Lower leg skin (tissue), 4 donors: Measurements from ENCODE around the gene KLHL17. TPM values are rescaled to one million over a fixed set of nuclear protein-coding genes. Genes with fewer than 3 reads are reported as not detected.
A peak's percentile ranks its signal among the peaks of the same experiment; 100 is the strongest.

Experiments used
- DNase-seq, 2 donors: peaks; one replicate each; pipeline ENCODE4 v3.0.0-alpha.2; 2019; ENCODE audit warnings: low spot score in 2 of 2
- H3K4me3 ChIP-seq: fragments of 200-600 bp; sonication (generic); 2 replicates; pipeline ENCODE4 v1.5.1; 2017; ENCODE audit warnings: mild to moderate bottlenecking, low read depth; ENCODE audit not compliant: poor library complexity, severe bottlenecking
- CTCF ChIP-seq, 3 donors: fragments of 450-650 bp; IDR thresholded peaks; one replicate each; pipeline ENCODE4 v1.5.1; 2016; ENCODE audit warnings: antibody characterized with exemption in 3 of 3, mild to moderate bottlenecking in 3 of 3, moderate library complexity in 2 of 3
- POLR2A ChIP-seq, 2 donors: fragments of 450-650 bp; IDR thresholded peaks; one replicate each; pipeline ENCODE4 v1.6.1; 2016 to 2017; ENCODE audit warnings: antibody characterized with exemption in 2 of 2, mild to moderate bottlenecking in 1 of 2, moderate library complexity in 1 of 2
- WGBS, 2 donors: methylation state at CpG; one replicate each; pipeline ENCODE4 v1.1.5; 2018; 5-methylcytosine and 5-hydroxymethylcytosine counted together
- intact Hi-C: fragments of 100-400 bp; cut with DNase I; formaldehyde crosslinking; loops from one replicate; pipeline ENCODE4 v1.15.0; 2023; ENCODE audit warnings: low total_unique reads
- total RNA-seq, 4 donors: library from RNA; depleted of rRNA; stranded (reverse); fragments of >200 nt; gene quantifications; one replicate each; pipeline ENCODE4 v1.1.0, GENCODE V29; 2016

The KLHL17 gene
- total RNA-seq, 4 donors from 2014 or later = 9.7 to 30.9 (median 16.3) TPM

- DNase-seq = no peak
- intact Hi-C loops = no loop called here
- 62 to 74% methylated on average over 27 to 30 of the region's 30 CpGs for WGBS, 2 donors
- no peak overlapping the region for H3K4me3 ChIP-seq
- no peak for TF ChIP-seq CTCF (IDR thresholded peaks at IDR 0.05)
- TF ChIP-seq POLR2A (IDR thresholded peaks at IDR 0.05) = no peak
Measured at GRCh38 chr1:938711-939489, 21.5 kb upstream of the KLHL17 start.

GRCh38 chr1:939511-940106, 20.8 kb upstream of the KLHL17 start:
- no peak for DNase-seq
- no peak overlapping the region for H3K4me3 ChIP-seq
- intact Hi-C loops = no loop called here
- WGBS, 2 donors = 19 to 21% methylated on average over 14 to 17 of the region's 21 CpGs
- TF ChIP-seq POLR2A (IDR thresholded peaks at IDR 0.05) (no peak), CTCF (IDR thresholded peaks at IDR 0.05) (no peak)

- WGBS, 2 donors = 0% methylated on average over 27 to 70 of the region's 86 CpGs
- no peak overlapping the region for H3K4me3 ChIP-seq
- no peak for DNase-seq
- TF ChIP-seq CTCF (IDR thresholded peaks at IDR 0.05) = no peak
- no peak for TF ChIP-seq POLR2A (IDR thresholded peaks at IDR 0.05)
- intact Hi-C loops = no loop called here
Measured at GRCh38 chr1:940107-941014, 20.0 kb upstream of the KLHL17 start.

- TF ChIP-seq POLR2A (IDR thresholded peaks at IDR 0.05) (no peak), CTCF (IDR thresholded peaks at IDR 0.05) (no peak)
- no peak overlapping the region for H3K4me3 ChIP-seq
- intact Hi-C loops = no loop called here
- no peak for DNase-seq
- 0 to 2% methylated on average over 5 to 19 of the region's 36 CpGs for whole genome bisulfite sequencing, 2 donors
Measured at GRCh38 chr1:941015-941587, 19.3 kb upstream of the KLHL17 start.

- 0 to 1% methylated on average over 3 to 67 of the region's 98 CpGs for WGBS, 2 donors
- no peak for DNase-seq
- intact Hi-C loops = no loop called here
- peak overlapping the region; percentile 16 for H3K4me3 ChIP-seq
- TF ChIP-seq CTCF (IDR thresholded peaks at IDR 0.05) (no peak), POLR2A (IDR thresholded peaks at IDR 0.05) (no peak)
Measured at GRCh38 chr1:941588-942383, 18.6 kb upstream of the KLHL17 start.
